GM18526 (cell line): Measurements from ENCODE around the gene ADIPOR2.

Experiments
- POLR2A ChIP-seq: IDR thresholded peaks from 3 replicates; pipeline ENCODE4 v1.6.1; 2011; ENCODE audit not compliant: insufficient read length; ENCODE audit errors: extremely low read depth

ADIPOR2 gene

GRCh38 chr12:1819571-1819970, 128.7 kb downstream of the ADIPOR2 start:
- no peak for TF ChIP-seq POLR2A

GRCh38 chr12:1820191-1820895, 129.5 kb downstream of the ADIPOR2 start, which contains the start of gene LRTM2:
Gene LRTM2 (plus strand): TSS chr12:1820565. CDS start chr12:1828149, 7,584 bp downstream.
- TF ChIP-seq POLR2A, result no peak

GRCh38 chr12:1820896-1821291, 130.0 kb downstream of the ADIPOR2 start:
- TF ChIP-seq POLR2A, result no peak

GRCh38 chr12:1821805-1822204, 130.9 kb downstream of the ADIPOR2 start:
- TF ChIP-seq POLR2A, result no peak

- TF ChIP-seq POLR2A, result no peak
Measured at GRCh38 chr12:1822699-1823098, 131.8 kb downstream of the ADIPOR2 start.

- TF ChIP-seq POLR2A, result no peak
Measured at GRCh38 chr12:1823237-1823636, 132.4 kb downstream of the ADIPOR2 start.

GRCh38 chr12:1825382-1826102, 134.7 kb downstream of the ADIPOR2 start:
- TF ChIP-seq POLR2A, result no peak

GRCh38 chr12:1826401-1826800, 135.5 kb downstream of the ADIPOR2 start:
- TF ChIP-seq POLR2A, result no peak

GRCh38 chr12:1826867-1827705, 136.2 kb downstream of the ADIPOR2 start:
- no peak for TF ChIP-seq POLR2A

- TF ChIP-seq POLR2A, result no peak
Measured at GRCh38 chr12:1827826-1828805, 137.2 kb downstream of the ADIPOR2 start.

- no peak for TF ChIP-seq POLR2A
Measured at GRCh38 chr12:1828856-1829255, 138.0 kb downstream of the ADIPOR2 start.

GRCh38 chr12:1829306-1829900, 138.5 kb downstream of the ADIPOR2 start:
- TF ChIP-seq POLR2A, result no peak

GRCh38 chr12:1830401-1830845, 139.6 kb downstream of the ADIPOR2 start:
- TF ChIP-seq POLR2A, result no peak
